PC-3 (cell line): ENCODE results near the gene CFAP45. TPM values are rescaled to one million over a fixed set of nuclear protein-coding genes. Genes with fewer than 3 reads are reported as not detected.
A peak's percentile ranks its signal among the peaks of the same experiment; 100 is the strongest.

Source experiments
- ATAC-seq: fragments of 200-7000 bp; cut with Tn5 transposase; 2 replicates; pipeline ENCODE4 v1.9.1; 2020; ENCODE audit warnings: mild to moderate bottlenecking, moderate library complexity
- Bru-seq: library from RNA; stranded (reverse); fragments of 400-500 nt; gene quantifications from one replicate; lab custom pipeline; 2021; lab: Mats Ljungman, UMichigan
- BruChase-seq, 2 experiments: library from RNA; stranded (reverse); fragments of 400-500 nt; gene quantifications; one replicate each; lab custom pipeline; 2021; lab: Mats Ljungman, UMichigan
- BruUV-seq: library from RNA; stranded (reverse); fragments of 400-500 nt; replicated peaks from 2 replicates; lab custom pipeline; 2021; lab: Mats Ljungman, UMichigan
- CTCF ChIA-PET: fragments of 300-600 bp; sonication (Branson Sonifier 250); formaldehyde crosslinking; loops from one replicate; lab custom pipeline; 2022; ENCODE audit warnings: antibody characterized with exemption; lab: Charles Lee
- POLR2A ChIA-PET: fragments of 300-600 bp; sonication (Branson Sonifier 250); formaldehyde crosslinking; loops from one replicate; lab custom pipeline; 2022; ENCODE audit warnings: antibody characterized with exemption; ENCODE audit not compliant: unreplicated experiment; lab: Charles Lee
- DNase-seq: peaks from one replicate; pipeline ENCODE4 v3.0.0-alpha.2; 2015
- H2AFZ ChIP-seq: fragments of 300-600 bp; sonication (generic); 2 replicates; pipeline ENCODE4 v1.6.0; 2016; ENCODE audit warnings: antibody characterized with exemption, low read length
- H3F3A ChIP-seq: fragments of 300-600 bp; sonication (generic); one replicate; pipeline ENCODE4 v1.6.0; 2017; ENCODE audit warnings: antibody characterized with exemption, low read length, control low read depth, mild to moderate bottlenecking; ENCODE audit not compliant: unreplicated experiment
- H3K27ac ChIP-seq: fragments of 300-600 bp; sonication (generic); 2 replicates; pipeline ENCODE4 v1.5.1; 2016; ENCODE audit warnings: mild to moderate bottlenecking, low read length
- H3K27me3 ChIP-seq: fragments of 300-600 bp; sonication (generic); 2 replicates; pipeline ENCODE4 v1.6.1; 2016; ENCODE audit warnings: low read length, mixed read lengths
- H3K36me3 ChIP-seq: fragments of 300-600 bp; sonication (generic); 2 replicates; pipeline ENCODE4 v1.6.1; 2016; ENCODE audit warnings: low read depth, mixed run types, low read length, mixed read lengths
- H3K4me1 ChIP-seq: fragments of 300-600 bp; sonication (generic); 2 replicates; pipeline ENCODE4 v1.5.1; 2016; ENCODE audit warnings: low read length; ENCODE audit not compliant: insufficient read depth
- H3K4me2 ChIP-seq: fragments of 300-600 bp; sonication (generic); 2 replicates; pipeline ENCODE4 v1.6.0; 2016; ENCODE audit warnings: low read length
- H3K4me3 ChIP-seq: fragments of 300-600 bp; sonication (generic); 2 replicates; pipeline ENCODE4 v1.5.1; 2016; ENCODE audit warnings: mild to moderate bottlenecking, low read length, mixed read lengths
- H3K79me2 ChIP-seq: fragments of 300-600 bp; sonication (generic); 2 replicates; pipeline ENCODE4 v1.6.1; 2017; ENCODE audit warnings: low read length, mixed read lengths
- H3K9ac ChIP-seq: fragments of 300-600 bp; sonication (generic); 2 replicates; pipeline ENCODE4 v1.6.0; 2016; ENCODE audit warnings: mild to moderate bottlenecking, low read length
- H3K9me2 ChIP-seq: fragments of 300-600 bp; sonication (generic); replicated peaks from 2 replicates; pipeline ENCODE4 v1.6.1; 2016; ENCODE audit warnings: mixed run types, low read length, mixed read lengths
- H3K9me3 ChIP-seq: fragments of 300-600 bp; sonication (generic); 2 replicates; pipeline ENCODE4 v1.6.1; 2016; ENCODE audit warnings: low read length, mixed read lengths
- H4K20me1 ChIP-seq: fragments of 300-600 bp; sonication (generic); 2 replicates; pipeline ENCODE4 v1.6.1; 2016; ENCODE audit warnings: low read length, mixed read lengths
- EZH2 ChIP-seq: fragments of 300-600 bp; sonication (generic); IDR thresholded peaks from one replicate; pipeline ENCODE4 v1.6.1; 2017; ENCODE audit warnings: antibody characterized with exemption, mild to moderate bottlenecking, low read length; ENCODE audit not compliant: unreplicated experiment
- EZH2phosphoT487 ChIP-seq: fragments of 300-600 bp; sonication (generic); IDR thresholded peaks from 2 replicates; pipeline ENCODE4 v1.6.1; 2018; ENCODE audit warnings: mild to moderate bottlenecking, antibody characterized with exemption, low read length, borderline replicate concordance
- intact Hi-C: fragments of 100-400 bp; cut with micrococcal nuclease; formaldehyde crosslinking; loops from 2 replicates; pipeline ENCODE4 v1.9.0; 2023
- long read RNA-seq: library from polyadenylated mRNA; unstranded; transcript quantifications from one replicate; pipeline ENCODE4 v2.0.0, GENCODE V29; 2021; ENCODE audit not compliant: unreplicated experiment
- total RNA-seq: library from RNA; depleted of rRNA; stranded (reverse); fragments of >200 nt; gene quantifications from 2 replicates; pipeline ENCODE4 v1.2.3, GENCODE V29; 2014; rRNA removed
- TF ChIP-seq, protein P1 (sequence below): fragments of 300-600 bp; sonication (generic); conservative IDR thresholded peaks from 2 replicates; pipeline ENCODE4 v1.5.1; 2017; ENCODE audit warnings: antibody characterized with exemption, low read depth, mild to moderate bottlenecking, low read length

CFAP45 gene, protein sequence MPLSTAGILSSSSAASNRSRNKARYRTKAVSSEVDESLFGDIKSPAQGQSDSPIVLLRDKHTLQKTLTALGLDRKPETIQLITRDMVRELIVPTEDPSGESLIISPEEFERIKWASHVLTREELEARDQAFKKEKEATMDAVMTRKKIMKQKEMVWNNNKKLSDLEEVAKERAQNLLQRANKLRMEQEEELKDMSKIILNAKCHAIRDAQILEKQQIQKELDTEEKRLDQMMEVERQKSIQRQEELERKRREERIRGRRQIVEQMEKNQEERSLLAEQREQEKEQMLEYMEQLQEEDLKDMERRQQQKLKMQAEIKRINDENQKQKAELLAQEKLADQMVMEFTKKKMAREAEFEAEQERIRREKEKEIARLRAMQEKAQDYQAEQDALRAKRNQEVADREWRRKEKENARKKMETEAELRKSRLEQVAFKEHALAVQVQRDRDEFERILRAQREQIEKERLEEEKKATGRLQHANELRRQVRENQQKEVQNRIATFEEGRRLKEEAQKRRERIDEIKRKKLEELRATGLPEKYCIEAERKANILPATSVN
- total RNA-seq (1.6 and 4.8 TPM in 2 replicates), Bru-seq, nascent RNA (percentile 41 among the genes with signal in this experiment), BruChase-seq, experiment 1, labeled RNA remaining after a 6-hour chase (percentile 42 among the genes with signal in this experiment), BruChase-seq, experiment 2, labeled RNA remaining after a 2-hour chase (percentile 42 among the genes with signal in this experiment)
- long read RNA-seq: 0 reads

DNA sequence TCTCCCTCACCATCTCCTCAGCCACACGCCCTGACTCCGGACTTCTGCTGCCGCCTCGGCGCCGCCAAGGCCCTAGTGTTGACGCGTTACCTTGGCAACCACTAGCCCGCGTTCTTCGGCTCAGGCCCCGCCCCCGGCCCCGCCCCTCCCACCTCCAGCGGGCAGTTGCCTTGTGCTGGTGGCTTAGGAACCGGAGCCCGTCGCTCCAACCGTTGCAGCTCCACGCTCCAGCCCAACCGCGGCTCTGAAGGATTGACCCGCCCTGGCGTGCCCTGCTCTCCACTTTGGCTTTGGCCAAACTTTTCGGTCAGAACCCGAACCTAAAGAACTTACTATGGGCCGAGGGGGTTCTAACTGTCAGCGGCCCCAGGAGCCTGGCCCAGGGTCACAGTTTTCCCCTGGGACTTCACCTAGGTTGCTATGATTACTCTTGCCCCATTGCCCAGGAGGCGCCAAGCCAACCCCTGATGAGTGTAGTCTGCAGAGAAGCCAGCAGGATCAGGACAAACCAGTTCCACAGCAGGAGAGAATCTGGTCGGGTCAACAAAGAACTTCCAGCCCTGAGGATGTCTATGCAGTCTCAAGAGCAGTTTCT is at the start of gene CFAP45:
Gene CFAP45, minus strand, starts transcription at position 80 of the 595 bp plus-strand sequence. Its CDS starts 67 bp downstream, at position 13.
- peak within 1 kb of the TSS; percentile 61 for H2AFZ ChIP-seq
- POLR2A ChIA-PET: interaction anchor here (0.5 to 0.7 kb wide), 3 partner anchors 9 to 50 kb away, joined by 3 to 9 read pairs (median 4); no protein-coding TSS in a partner anchor
- H3F3A ChIP-seq: no peaks in the 10 kb centered on the region
- no peaks in the 10 kb centered on the region for H3K27me3 ChIP-seq
- no peaks in the 10 kb centered on the region for H4K20me1 ChIP-seq
- no peaks in the 10 kb centered on the region for H3K9me3 ChIP-seq
- ATAC-seq (peak; percentile 83), DNase-seq (peak; percentile 97)
- no peak for TF ChIP-seq EZH2phosphoT487
- TF ChIP-seq, protein P1, sequence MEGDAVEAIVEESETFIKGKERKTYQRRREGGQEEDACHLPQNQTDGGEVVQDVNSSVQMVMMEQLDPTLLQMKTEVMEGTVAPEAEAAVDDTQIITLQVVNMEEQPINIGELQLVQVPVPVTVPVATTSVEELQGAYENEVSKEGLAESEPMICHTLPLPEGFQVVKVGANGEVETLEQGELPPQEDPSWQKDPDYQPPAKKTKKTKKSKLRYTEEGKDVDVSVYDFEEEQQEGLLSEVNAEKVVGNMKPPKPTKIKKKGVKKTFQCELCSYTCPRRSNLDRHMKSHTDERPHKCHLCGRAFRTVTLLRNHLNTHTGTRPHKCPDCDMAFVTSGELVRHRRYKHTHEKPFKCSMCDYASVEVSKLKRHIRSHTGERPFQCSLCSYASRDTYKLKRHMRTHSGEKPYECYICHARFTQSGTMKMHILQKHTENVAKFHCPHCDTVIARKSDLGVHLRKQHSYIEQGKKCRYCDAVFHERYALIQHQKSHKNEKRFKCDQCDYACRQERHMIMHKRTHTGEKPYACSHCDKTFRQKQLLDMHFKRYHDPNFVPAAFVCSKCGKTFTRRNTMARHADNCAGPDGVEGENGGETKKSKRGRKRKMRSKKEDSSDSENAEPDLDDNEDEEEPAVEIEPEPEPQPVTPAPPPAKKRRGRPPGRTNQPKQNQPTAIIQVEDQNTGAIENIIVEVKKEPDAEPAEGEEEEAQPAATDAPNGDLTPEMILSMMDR: no peak
- TF ChIP-seq EZH2: no peak
- peak within 1 kb of the TSS; percentile 91 for H3K27ac ChIP-seq
- intact Hi-C loops: no loop called here
- BruUV-seq: TSS peak; percentile 90
- H3K9ac ChIP-seq: peak within 1 kb of the TSS; percentile 63
- no peaks in the 10 kb centered on the region for H3K79me2 ChIP-seq
- CTCF ChIA-PET: interaction anchor here (0.6 to 1.3 kb wide), 2 partner anchors 20 to 108 kb away, joined by 3 to 5 read pairs; no protein-coding TSS in a partner anchor
- H3K4me2 ChIP-seq: peak within 1 kb of the TSS; percentile 81
- H3K4me3 ChIP-seq: peak within 1 kb of the TSS; percentile 56
- peaks cover 20% of the 10 kb centered on the region for H3K4me1 ChIP-seq
- no peaks in the 10 kb centered on the region for H3K9me2 ChIP-seq
- H3K36me3 ChIP-seq: no peaks in the 10 kb centered on the region

DNA sequence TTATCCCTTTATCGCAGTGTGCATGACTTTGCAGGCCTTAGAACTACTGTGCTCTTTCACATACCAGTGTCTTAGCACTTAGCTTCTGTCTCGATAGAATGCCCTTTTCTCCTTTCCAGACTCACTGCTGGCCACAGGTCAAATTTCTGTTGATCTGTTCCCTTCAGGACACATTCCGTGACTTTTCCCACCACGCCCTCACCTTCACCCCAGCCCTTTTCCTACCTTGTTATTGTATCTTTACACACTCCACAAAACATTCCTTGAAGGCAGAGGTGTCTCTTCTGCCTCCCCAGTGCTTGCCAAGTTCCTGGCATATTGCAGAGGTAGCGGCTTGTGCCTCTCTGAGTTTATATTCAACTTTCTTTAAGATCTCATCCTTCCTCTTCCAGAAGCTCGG is 49.2 kb upstream of the CFAP45 start:
- no peaks in the 10 kb centered on the region for H3K9me2 ChIP-seq
- POLR2A ChIA-PET: no interaction called here
- BruUV-seq: no TSS peak
- H3K27me3 ChIP-seq: no peaks in the 10 kb centered on the region
- DNase-seq (no peak), ATAC-seq (no peak)
- H3K4me3 ChIP-seq: no peak overlapping the region
- CTCF ChIA-PET: interaction anchor here (0.7 to 1.0 kb wide), 2 partner anchors 59 to 150 kb away, joined by 3 read pairs; no protein-coding TSS in a partner anchor
- no peak overlapping the region for H2AFZ ChIP-seq
- no peaks in the 10 kb centered on the region for H4K20me1 ChIP-seq
- no peaks in the 10 kb centered on the region for H3F3A ChIP-seq
- H3K27ac ChIP-seq: peak overlapping the region; percentile 16; the same call in 1 of the 2 replicates
- intact Hi-C loops: no loop called here
- H3K4me2 ChIP-seq: peak overlapping the region; percentile 25
- H3K4me1 ChIP-seq: peaks cover 43% of the 10 kb centered on the region
- no peaks in the 10 kb centered on the region for H3K36me3 ChIP-seq
- H3K79me2 ChIP-seq: peaks cover 13% of the 10 kb centered on the region
- TF ChIP-seq EZH2phosphoT487: no peak
- no peak for TF ChIP-seq EZH2
- TF ChIP-seq, protein P1: no peak
- no peaks in the 10 kb centered on the region for H3K9me3 ChIP-seq
- H3K9ac ChIP-seq: no peak overlapping the region
